ENCODE data around the gene TMIE.

GRCh38 chr3:46721009-46721408 lies 19.8 kb downstream of the TMIE start:
- no peak for TF ChIP-seq CTCF (IDR thresholded peaks at IDR 0.05)
- no peak for TF ChIP-seq POLR2A (IDR thresholded peaks at IDR 0.05)
